GM18907 (cell line): Measurements from ENCODE around the gene PACRG.
"Not testable (repeated sequence)": the region's sequence is repeated elsewhere in the genome, so short reads cannot be mapped to it uniquely, and the experiment has no call there.

Experiments used
- ATAC-seq: cut with Tn5 transposase; IDR thresholded peaks from one replicate; pipeline ENCODE4 v1.9.1; 2021; ENCODE audit warnings: mild to moderate bottlenecking, moderate library complexity; ENCODE audit not compliant: unreplicated experiment

Gene PACRG

DNA sequence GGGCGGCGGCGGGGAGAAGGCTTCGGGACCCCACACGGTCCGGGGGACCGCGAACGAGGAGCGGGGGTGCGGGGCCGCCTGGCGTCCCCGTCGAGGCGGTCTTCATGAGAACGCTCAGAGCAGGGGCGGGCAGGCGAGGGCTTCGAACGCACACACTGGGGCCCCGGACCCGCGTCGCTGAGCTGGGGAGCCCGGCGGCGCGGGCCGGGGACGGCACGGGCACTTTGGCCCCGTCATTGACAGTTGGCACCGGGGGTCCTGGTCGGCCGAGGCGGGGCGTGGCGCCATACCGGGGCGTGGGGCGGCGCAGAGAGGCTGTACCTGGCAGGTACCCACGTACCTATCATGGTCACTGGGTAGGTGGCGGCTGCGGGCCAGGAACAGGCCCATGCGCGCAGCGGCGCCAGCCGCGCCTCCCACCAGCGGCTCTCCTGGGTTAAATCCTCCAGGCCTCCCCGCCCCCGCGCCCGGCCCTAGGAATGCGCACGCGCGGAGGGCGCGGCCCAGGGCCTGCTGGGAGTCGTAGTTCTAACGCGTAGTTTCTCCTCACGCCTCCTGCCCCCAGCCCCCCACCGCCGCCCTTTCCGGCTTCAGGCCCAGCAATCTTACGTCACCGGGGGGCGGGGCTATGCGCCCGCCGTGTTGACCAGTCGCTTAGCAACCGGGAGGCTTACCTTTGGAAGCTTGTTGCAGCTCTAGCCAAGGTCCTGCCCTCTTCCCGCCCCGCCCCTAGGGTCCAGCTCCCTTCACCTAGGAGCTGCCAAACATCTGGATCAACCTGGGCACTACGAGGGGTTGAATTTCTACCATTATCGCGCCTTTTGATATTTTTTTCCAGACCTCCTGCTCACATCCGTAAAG is at the start of gene PACRG, which contains the start of gene PRKN:
TSS of gene PACRG (plus strand) at position 653 of the 861 bp plus-strand sequence.
TSS of gene PRKN (minus strand) at position 445 of the 861 bp plus-strand sequence.
- ATAC-seq: peak; percentile 98

DNA sequence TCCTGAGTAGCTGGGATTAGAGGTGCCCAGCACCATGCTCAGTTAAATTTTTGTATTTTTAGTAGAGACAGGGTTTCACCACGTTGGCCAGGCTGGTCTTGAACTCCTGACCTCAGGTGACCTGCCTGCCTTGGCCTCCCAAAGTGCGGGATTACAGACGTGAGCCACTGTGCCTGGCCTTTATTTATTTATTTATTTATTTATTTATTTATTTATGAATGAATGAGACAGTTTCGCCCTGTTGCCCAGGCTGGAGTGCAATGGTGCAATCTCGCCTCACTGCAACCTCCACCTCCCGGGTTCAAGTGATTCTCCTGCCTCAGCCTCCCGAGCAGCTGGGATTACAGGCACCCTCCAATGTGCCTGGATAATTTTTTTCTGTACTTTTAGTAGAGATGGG is 48.9 kb upstream of the PACRG start:
- not testable (repeated sequence) for ATAC-seq

DNA sequence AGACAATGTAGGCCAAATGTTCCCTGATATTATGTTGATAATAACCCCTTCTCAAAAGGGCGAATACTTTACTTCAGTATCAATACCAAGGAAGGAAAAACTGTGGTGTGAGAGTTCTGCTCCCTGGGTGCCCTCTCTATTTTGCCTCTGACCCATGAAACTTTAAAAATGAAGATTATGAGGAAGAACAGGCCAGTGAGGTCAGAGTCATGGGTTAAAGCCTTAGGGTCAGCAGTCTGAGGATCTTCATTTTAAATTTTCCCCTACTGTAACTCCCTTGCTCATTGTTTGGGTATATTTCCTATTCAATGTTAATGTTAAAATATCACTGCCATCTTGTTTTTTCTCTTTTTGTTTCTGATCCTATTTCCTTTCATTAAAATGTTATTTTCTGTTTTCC is 48.1 kb upstream of the PACRG start:
- no peak for ATAC-seq

DNA sequence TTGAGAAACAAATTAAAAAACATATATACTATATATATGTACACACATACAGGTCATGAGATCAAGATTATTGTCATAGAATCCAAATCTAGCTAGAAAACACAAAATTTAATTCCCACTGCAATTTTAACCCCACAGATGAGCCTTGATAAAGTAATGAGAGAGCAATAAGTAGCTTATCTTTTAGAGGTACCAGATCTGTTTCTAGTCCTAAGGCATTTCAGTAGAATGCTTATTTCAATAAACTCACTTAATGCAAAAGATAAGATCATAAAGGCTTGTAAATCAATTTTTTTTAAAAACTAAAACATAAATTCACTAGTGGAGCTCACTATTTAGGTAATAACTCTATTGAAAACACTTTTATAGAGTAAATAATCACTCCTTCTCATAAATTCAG is 47.4 kb upstream of the PACRG start:
- no peak for ATAC-seq

DNA sequence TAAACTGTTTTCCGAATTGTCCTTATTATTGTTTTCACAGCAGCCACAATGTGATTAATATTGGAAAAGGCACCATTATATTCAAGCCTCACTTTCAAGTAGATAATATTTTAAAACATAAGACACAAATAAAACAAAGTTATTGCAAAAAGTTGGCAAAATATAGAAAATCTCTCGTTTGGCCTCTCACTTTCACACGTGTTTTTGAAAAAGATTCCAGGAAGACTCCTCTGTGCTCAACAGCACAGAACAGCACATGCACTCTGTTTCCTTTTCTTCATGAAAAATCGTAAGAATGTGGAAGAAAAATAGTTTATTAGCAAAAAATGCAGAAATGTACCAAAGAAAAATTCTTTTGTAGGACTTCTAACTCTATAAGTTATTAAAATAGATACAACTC is 46.9 kb upstream of the PACRG start:
- ATAC-seq: no peak

DNA sequence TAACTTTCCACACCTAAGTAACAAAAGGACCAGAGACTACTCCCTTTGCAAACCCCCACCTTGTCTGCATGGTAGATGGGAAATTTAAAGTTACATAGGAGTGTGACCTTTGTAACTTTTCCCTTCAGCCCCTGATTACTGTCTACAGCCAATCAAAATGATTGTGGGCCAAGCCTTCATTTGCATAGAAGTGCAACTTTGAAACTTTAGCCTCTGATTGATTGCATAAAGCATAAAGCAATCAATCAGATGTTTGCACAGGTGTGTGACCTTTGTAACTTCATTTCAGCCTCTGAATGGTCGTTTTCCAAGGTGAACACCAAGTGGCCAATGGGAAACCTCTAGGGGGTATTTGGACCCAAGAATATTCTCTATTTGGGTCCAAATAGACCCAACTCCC is 46.3 kb upstream of the PACRG start:
- ATAC-seq: no peak

DNA sequence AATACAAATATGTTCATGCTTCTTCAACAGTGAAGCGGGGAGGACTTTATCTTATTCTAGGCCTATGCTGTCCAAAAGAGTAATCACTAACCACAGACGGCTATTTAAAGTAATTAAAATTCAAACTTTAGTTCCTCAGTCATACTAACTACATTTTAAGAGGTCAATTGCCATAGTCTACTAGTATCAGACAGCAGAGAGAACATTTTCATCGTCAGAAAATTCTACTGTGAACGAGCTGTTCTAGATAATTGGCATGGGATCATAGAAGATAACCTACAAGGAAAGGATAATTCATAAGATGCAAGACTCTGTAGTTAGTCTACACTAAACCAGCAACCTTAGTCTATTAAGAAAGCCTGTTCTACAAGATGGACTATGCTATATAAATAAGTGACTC is 44.6 kb upstream of the PACRG start:
- ATAC-seq: no peak

DNA sequence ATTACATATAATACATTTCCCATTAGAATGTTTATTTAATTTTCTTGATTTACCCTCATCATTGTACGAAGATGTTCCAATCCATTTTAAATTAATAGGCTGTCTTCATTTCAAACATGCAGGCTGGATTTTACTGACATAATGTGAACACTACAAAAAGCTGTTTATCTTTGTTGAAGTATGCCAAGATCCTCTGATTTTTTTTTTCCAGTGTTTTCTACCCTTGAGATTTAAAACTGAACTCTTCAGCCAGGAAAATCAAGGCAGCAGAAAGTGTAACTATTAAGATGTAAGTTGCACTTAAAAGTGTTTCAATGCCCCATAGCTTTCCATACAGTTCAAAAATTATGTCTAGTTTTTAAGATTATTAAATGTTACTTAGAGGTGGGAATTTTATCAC is 43.7 kb upstream of the PACRG start:
- no peak for ATAC-seq

DNA sequence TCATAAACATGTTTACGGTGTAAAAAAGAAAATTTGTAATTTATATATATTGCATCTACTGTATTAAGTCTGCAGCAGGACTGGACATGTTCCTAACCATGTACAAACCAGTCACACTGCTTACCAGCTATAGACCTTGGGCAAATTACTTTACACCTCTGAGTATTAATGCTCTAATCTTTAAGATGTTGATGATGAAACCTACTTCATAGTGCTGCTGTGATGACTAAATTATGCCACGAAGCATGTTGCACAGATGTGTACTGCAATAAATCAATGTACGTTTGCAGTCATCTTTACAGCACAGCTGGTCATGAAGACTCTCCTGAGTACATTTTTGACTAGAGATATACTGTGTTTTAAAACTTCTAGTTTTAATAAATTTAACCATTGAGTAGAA is 42.8 kb upstream of the PACRG start:
- no peak for ATAC-seq

DNA sequence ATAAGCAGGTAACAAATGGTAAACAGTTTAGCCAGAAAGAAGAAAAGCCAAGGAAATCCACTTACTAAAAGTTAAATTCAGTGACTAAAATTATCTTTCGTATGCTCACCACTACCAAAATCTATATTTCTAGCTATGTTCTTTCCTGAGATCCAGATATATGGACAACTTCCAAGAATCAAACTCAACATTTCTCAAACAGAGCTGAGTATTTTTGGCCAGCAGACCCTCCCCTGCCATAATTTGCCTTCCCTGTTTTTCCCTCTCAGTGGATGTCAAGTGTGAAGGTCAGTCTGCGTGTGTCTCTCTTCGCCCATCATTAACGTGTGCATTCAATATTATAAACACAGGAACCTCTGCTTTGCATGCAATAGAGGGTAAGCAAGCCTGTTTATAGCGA is 42.2 kb upstream of the PACRG start:
- no peak for ATAC-seq

DNA sequence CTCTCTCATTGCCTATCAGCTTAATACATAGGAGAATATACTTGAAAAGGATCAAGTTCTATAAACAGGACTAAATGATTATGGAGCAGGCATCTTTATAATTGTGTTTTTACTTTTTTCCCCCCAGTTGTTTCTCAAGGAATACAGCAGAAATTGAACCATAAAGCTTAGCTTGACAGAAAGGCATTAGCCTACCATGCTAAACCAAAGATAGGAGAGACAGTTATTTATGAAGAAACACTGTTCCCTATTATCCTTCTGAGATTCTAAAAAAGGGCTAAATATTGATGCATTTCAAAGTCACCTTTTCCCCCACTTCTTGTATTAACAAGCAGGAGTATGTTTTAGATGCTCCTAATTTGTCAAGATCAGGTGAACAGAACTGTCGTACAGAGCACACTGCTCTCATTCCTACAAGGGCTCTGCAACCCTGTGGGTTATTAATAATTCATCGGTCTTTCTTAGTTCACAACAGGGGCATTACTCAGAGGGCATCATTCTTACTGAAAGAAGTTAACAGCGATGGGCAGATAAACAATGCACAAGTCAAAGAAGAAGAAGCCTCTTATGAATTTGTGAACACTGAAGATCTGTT is 38.9 kb upstream of the PACRG start:
- no peak for ATAC-seq

DNA sequence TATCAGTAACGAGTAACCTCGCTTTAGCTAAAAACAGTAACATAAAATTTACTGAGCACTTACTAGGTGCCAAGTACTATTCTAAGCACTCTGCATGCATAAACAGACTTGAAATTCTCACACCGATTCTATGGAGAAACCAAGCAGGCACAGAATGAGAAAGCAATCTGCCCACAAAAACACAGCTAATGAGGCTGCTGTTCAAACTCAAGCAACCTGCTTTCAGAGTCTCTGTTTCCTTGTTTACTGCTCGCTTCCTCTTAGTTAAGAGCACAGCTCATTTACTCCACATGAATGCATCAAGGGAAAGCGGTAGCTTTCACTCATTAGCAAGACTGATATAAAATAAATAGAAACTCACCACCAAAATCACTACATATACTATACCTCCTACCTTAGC is 37.6 kb upstream of the PACRG start:
- no peak for ATAC-seq

DNA sequence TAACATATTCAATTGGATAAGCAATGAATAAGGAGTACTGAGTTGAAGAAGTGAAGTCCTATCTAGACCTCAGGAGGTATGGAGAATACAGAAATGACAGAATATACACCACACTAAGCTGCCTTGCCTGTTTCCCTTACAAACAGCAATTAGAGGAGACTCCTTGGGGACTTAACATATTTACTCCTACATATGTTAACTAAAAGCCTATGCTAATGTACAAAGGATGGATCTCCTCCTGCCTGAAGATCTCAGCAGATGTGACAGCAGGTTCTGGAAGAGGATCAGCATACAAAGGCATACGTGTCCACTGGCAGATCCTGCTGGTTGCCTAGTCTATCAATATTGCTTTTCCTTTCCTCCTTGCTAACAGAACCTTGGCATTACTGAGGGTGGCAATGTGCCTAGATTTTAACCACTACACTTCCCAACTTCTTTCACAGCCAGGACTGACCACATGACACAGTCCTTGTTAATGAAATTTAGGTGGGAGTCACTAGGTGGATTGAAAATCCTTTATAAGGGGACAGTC is 29.8 kb upstream of the PACRG start:
- no peak for ATAC-seq

DNA sequence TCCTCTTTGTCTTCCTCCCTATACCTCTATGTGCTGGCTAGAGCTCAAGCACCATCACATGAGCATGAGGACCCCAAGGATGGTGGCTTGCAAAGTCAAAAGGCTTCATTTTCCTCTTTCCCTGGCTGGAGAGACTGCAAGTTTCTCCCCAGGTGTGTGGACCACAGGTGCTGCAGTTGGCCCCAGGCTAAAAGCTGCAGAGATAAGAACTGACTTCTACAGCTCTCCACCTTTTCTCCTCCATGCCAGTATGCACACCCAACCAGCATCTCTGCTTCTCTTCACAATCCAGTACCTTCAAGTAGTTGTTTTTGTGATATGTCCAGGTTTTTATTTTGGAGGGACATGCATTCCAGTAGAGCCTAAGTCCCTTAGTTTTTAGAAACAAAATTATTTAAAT is 29.3 kb upstream of the PACRG start:
- no peak for ATAC-seq

DNA sequence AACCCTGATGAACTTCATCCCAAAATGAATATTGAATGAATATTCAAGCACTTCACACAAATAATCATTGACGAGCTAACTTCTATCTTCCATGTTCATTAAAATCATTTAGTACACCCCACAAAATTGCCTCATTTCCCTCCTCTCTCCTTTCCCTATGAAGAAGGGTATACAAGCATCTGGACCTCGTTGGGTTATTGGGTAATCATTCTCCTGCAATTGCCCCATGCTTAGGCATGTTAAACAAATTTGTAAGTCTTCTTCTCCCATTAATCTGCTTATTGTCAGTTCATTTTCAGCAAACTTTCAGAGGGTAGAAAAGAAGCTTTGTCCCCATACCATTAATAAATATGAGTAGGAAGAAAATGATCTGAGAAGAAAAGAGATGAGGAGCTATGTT is 27.8 kb upstream of the PACRG start:
- ATAC-seq: no peak

DNA sequence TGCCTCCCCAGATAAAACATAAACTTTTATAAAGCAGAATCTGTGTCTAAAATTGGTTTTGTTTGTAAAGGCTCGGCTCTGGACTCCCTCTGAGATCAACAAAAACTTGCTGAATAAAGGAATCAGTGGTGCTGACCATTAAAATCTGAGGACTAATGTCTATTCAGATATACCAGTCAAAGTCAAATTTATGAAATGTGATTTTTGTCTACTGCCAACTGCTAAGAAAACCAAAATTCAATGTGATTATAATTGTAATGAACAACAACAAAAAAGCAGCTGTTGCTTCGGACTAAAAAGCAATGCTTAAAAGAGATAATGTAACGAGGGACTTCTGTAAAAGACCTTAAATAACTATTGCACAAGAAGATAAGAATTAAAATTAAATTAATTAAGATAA is 26.8 kb upstream of the PACRG start:
- ATAC-seq: no peak

DNA sequence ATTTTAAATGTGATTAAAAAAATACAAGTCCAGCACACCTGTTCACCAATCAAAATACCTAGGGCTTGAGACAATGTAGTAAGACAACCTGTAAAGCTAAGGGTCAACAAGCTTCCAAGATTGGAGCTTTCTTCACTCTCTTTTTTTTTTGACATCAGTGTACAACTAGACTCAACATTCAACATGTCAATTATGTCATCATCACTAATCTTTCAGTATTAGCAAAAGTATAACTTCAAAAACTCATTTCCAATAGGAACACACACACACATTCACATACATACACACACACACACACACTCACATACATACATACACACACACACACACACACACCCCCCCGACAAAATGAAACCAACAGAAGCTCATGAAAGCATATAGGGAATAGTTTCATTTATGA is 26.2 kb upstream of the PACRG start:
- no peak for ATAC-seq

DNA sequence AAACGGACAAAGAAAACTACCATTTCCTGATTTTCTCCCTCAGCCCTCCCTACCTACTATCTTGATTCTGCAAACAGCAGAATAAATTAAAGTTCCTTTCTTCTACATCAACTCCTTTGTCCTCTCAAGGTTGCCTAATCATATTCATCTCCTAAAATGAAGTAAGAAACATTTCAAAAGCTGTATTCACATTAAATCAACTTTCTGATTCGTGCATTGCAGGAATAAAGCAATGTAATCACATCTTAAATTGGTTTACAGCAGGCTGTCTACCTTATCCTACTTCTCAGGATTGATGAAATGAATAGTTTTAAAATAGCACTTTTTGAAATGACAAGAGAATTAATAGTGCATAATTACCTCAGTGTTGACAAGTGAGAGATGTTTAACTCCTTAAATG is 25.3 kb upstream of the PACRG start:
- no peak for ATAC-seq

DNA sequence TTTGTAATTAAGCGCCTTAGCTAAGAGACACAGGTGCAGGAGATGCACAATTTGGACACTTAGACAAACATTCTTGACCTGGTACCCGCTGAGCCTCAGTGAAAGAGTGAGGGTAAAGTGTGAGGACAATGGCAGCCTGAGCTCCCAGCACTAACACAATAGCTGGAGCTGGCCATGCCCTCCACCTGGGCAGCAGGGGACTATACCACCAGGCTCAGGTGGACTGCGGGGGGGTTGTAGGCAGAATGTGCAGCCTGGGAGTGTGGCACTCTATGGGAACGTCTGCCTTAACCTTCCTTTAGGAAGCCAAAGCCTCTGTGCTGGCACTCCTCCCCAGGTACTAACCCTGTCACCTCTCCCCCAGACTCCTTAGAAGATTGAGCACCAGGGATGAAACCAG is 23.8 kb upstream of the PACRG start:
- no peak for ATAC-seq

DNA sequence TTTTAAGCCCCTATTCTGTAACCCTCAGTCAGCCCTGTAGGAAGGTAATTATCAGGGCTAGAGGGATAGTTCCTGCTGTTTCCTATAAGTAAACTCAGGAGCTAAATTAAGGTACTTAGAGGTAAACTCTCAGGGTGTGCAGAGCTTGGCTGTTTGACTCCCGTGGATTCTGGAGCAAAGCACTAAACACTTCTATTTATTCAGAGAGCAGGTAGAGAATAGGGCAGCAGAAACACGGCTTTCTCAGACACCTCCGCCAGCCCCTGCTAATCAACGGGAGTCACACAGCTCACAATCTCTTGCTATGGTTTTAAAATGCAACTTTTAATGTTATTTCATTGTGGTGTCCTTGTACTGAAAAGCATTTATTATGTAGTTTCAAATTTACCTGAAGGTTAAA is 22.0 kb upstream of the PACRG start:
- ATAC-seq: no peak

DNA sequence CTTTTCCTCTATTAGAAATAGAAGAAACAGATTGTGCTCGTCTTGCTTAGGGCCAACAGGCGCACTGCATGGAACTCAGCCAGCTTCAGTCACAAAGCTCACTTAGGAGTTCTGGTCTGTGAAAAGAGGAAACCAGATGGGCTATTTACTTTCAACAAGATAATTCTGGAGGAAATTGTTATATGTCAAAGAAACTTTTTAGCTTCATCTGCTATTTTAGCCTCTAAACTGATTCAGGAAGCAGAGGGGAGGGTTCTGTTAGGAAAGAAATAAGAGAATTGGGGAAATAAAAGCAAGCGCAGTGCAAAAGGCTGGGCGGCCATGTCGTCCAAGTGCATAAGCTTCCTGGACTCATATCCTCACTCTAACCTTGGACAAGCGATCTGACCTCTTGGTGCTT is 21.5 kb upstream of the PACRG start:
- no peak for ATAC-seq

DNA sequence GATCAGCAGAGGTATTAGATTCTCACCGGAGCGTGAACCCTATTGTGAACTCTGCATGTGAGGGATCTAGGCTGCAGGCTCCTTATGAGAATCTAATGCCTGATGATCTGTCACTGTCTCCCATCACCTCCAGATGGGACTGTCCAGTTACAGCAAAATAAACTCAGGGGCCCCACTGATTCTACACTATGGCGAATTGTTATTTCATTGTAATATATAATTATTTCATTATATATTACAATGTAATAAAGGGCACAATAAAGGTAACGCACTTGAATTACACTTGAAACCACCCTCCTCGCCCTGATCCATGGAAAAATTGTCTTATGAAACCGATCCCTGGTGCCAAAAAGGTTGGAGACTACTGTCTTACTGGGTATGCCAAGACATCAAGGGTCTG is 18.8 kb upstream of the PACRG start:
- no peak for ATAC-seq
